Measurements from ENCODE around the gene SHANK3.

SHANK3 gene

GRCh38 chr22:50699756-50700386, 27.2 kb downstream of the SHANK3 start:
- DNase-seq (ENCODE audit: low spot score) = no peak

GRCh38 chr22:50700387-50701075, 27.9 kb downstream of the SHANK3 start:
- no peak for DNase-seq (ENCODE audit: low spot score)

DNA sequence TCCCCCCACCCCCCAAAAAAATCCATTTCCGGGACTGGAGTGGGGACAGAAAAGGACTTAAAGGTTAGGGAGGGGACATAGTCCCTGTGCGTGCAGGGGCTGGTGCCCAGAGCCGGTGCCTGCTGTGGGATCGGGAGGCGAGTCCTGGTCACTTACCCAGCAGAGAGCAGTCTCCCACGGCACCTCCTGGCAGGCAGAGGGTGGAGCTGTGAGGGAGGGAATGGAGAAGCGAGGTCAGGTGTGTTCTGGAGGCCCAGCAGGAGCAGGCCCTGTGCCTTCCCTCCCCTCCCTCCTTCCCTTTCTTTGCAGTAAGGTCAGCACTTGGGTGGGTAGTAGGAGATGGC, 28.4 kb downstream of the SHANK3 start:
- no peak for DNase-seq (ENCODE audit: low spot score)

DNA sequence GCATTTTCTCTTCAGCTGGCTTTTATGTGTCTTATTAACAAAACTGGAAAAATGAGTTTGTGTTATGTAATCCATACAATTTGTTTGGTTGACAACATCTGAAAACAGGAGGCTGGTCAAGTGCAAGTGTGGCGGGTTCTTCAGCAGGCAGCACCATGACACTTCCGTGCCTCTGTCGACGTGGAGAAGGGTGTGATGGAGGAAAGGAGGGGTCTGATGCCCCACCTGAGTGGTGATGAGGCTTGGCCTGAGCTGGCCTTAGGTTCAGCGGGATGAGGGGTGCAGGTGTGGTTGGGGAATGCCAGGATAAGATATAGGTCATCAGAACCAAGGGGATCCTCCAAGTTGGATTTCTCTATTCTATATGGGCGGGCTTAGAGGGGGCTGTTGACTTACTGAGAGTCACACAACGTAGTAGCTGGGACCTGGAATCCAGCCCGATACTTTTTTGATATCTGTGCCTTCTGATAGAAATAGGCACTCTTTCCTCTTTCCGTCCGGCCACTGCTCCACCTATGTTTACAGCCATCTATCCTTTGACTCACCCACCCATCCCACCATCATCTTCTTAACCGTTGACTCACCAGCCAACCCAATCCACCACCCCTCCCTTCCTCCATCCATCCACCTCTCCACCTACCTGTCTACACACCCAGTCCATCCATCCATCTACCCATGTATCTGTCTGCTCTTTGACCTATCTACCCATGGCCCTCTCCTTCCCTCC, 29.0 kb downstream of the SHANK3 start:
- no peak for DNase-seq (ENCODE audit: low spot score)

DNA sequence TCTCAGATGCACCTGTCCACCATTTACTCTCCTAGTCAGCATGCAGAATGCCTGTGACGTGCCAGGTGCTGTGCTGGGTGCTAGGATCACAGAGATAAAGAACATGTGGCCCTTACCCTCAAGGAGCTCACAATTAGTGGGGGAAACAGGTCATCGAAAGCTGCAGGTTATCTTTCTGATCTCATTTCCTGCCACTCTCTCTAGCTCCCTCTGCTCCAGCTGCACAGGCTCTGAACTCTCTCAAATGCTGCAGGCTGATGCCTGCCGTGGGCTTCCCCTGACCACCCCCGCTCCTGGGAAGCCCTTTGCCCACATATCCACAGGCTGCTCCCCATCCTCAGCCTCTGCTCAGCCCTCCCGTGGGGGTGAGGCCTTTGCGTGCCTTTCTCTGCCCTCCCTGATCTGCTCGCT, 29.6 kb downstream of the SHANK3 start:
- no peak for DNase-seq (ENCODE audit: low spot score)

DNA sequence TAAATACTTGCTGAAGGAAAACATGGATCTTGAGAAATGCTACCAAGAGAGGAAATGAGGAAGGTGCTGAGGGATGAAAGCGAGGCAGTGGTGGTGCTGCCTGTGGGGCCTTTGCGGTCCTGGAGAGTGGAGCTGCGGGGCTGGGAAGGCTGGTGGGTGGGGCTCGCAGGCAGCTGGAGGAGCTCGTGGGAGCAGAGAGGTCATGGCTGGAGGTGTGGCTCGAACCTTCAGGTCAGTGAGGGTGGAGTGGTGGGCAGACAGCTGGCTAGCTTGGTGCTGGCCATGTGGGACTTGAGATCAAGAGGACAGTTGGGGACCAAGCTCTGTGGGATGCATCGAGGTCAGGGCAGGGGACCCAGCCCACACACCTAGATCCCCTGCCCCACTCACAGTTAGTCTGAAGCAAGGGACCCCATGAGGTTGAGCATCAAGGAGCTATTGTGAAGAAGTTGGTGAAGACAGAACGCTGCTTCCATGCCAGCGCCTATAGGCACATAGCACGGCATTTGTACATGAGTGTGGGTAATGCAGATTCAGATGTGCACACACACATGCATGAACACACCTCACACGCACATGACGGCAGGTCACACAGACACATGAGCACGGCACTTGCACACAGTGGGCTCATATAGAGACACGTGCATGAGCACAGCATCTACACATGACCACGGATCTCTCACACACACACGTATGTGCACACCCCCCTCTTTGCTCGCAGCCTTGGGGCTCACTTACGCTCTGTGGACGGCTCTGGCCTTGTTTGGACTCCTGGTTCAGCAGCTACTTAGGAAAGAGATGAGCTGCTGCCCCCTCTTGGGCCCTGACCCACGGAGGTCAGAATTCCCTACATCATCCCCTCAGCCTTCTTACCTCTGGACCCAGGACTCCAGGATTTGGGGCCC, 30.4 kb downstream of the SHANK3 start:
- no peak for DNase-seq (ENCODE audit: low spot score)

- DNase-seq (ENCODE audit: low spot score) = no peak
Measured at GRCh38 chr22:50703726-50704509, 31.3 kb downstream of the SHANK3 start.

GRCh38 chr22:50704510-50705218, 32.0 kb downstream of the SHANK3 start:
- no peak for DNase-seq (ENCODE audit: low spot score)

- DNase-seq (ENCODE audit: low spot score) = no peak
Measured at GRCh38 chr22:50705219-50705691, 32.6 kb downstream of the SHANK3 start.

GRCh38 chr22:50705851-50706351, 33.3 kb downstream of the SHANK3 start:
- DNase-seq (ENCODE audit: low spot score) = no peak

- no peak for DNase-seq (ENCODE audit: low spot score)
Measured at GRCh38 chr22:50706481-50707125, 34.0 kb downstream of the SHANK3 start.

DNA sequence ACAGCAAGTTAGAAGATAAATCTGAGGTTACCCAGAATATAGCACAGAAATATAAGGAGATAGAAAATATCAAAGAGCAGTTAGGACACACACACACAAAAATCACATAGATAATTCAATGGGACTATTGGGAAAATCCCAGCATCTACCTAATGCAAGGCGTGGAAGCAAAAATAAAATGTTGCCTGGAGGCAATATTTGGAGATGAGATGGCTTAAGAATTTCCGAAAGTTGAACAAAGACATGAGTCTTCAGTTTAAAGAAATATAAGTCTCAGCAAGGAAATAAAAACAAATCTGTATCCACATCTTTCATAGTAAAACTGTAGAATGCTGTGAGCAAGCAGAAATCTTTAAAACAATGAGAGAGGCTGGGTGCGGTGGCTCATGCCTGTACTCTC, 35.9 kb downstream of the SHANK3 start:
- DNase-seq (ENCODE audit: low spot score) = no peak

DNA sequence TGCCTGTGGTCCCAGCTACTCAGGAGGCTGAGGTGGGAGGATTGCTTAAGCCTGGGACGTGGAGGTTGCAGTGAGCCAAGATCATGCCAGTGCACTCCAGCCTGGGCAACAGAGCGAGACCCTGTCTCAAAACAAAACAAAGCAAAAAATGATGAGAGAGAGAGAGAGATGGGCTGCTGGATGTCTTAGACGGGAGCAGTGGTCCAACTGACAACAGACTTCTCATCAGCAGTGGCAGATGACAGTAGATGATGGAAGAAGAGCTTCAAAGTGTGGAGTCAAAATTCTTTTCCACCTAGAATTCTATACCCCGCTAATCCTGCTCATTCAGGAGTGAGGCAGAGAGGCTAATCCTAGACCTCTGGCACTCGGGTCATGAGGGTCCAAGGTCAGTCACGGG, 36.4 kb downstream of the SHANK3 start:
- DNase-seq (ENCODE audit: low spot score) = no peak

DNA sequence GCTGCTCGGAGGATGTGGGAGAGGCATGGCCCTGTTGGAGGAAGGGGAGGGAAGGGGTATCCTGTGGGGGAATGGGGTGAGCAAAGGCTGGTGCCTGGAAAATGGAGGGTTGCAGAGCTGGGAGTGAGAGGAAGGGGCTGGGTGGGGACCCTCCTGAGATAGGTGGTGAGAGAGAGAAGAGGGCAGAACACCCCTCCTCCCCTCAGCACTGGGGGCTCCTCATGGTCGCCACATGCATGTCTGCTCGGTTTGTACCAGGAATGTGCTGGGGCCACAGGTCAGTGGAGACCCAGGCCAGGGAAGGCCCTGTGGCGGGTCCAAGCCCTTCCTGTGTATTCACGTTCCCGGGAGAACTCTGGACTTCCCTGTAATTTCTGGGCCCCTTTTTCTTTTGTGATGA, 37.6 kb downstream of the SHANK3 start:
- no peak for DNase-seq (ENCODE audit: low spot score)

- DNase-seq (ENCODE audit: low spot score) = no peak
Measured at GRCh38 chr22:50710886-50711285, 38.3 kb downstream of the SHANK3 start.

GRCh38 chr22:50711446-50712340, 39.1 kb downstream of the SHANK3 start:
- no peak for DNase-seq (ENCODE audit: low spot score)

GRCh38 chr22:50712341-50713007, 39.9 kb downstream of the SHANK3 start:
- no peak for DNase-seq (ENCODE audit: low spot score)

GRCh38 chr22:50713008-50713385, 40.4 kb downstream of the SHANK3 start:
- DNase-seq (ENCODE audit: low spot score) = no peak
